ENCODE measurements around the gene ST3GAL3.

The ST3GAL3 gene

GRCh38 chr1:43914576-43915525, 207.5 kb downstream of the ST3GAL3 start:
- DNase-seq: no peak

DNA sequence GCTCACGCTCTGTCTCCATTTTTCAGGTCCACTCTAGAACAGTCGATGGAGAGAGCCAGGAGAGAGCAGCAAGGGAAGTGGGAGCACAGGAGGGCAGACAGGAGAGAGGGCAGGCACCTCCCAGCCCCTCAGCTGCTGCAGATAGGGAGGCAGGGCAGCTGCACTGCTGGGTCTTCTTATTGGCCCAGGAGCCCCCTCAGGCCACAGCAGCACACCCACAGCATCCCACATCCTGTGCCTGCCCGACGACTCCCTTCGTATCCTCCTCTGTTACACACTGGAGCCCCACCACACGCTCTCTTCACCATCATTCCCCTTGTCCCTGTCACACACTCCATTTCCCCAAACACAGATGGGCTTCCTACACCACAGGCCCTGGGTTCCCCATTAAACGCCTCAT, 212.6 kb downstream of the ST3GAL3 start:
- no peak for DNase-seq

GRCh38 chr1:43921022-43921421, 213.7 kb downstream of the ST3GAL3 start:
- no peak for DNase-seq

- no peak for DNase-seq
Observed at GRCh38 chr1:43924516-43924915, 217.2 kb downstream of the ST3GAL3 start.

GRCh38 chr1:43925846-43926245, 218.5 kb downstream of the ST3GAL3 start:
- DNase-seq: no peak

- DNase-seq: no peak
Observed at GRCh38 chr1:43930168-43930948, 223.0 kb downstream of the ST3GAL3 start.

- DNase-seq: peak in 1 of 4 experiments; percentile 8
Observed at GRCh38 chr1:43930949-43931275, 223.6 kb downstream of the ST3GAL3 start.

- no peak for DNase-seq
Observed at GRCh38 chr1:43931711-43932660, 224.7 kb downstream of the ST3GAL3 start.

DNA sequence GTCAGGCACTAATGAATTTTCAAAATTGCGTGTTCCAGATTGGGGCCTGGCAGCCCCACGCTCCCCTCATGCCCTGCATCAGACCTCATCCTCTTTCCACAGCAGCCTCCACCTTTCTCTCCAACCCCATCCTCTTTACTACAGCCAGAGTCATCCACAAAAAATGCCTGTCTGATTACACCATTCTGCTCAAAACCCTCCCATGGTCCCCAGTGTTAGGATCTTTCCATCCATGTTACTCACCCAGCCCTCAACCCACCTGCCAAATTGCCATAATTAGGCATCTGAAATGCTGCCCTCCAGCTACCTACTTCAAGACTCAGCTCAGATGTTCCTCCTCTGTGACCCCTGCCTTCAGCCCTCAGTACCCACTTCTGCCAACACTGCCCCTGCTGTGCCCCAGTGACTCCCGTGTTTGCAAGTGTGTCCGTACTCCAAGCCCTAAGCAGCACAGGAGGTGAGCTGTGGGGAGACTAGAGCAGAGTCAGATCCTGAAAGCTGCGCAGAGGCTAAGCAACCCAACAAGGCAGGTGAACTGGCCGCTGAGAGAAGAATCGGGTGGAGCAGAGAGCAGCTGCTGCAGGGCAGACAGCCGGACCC, 225.6 kb downstream of the ST3GAL3 start:
- no peak for DNase-seq

GRCh38 chr1:43933386-43934100, 226.2 kb downstream of the ST3GAL3 start, which contains the start of gene ARTN:
ARTN (plus strand) TSS chr1:43933801; CDS start chr1:43935657, 1,856 bp downstream.
- peak in 1 of 4 experiments; percentile 18 for DNase-seq

GRCh38 chr1:43934101-43934985, 227.0 kb downstream of the ST3GAL3 start:
- DNase-seq: peak; percentile 77 to 90 (median 82)

- DNase-seq: no peak
Observed at GRCh38 chr1:43934986-43935324, 227.6 kb downstream of the ST3GAL3 start.

DNA sequence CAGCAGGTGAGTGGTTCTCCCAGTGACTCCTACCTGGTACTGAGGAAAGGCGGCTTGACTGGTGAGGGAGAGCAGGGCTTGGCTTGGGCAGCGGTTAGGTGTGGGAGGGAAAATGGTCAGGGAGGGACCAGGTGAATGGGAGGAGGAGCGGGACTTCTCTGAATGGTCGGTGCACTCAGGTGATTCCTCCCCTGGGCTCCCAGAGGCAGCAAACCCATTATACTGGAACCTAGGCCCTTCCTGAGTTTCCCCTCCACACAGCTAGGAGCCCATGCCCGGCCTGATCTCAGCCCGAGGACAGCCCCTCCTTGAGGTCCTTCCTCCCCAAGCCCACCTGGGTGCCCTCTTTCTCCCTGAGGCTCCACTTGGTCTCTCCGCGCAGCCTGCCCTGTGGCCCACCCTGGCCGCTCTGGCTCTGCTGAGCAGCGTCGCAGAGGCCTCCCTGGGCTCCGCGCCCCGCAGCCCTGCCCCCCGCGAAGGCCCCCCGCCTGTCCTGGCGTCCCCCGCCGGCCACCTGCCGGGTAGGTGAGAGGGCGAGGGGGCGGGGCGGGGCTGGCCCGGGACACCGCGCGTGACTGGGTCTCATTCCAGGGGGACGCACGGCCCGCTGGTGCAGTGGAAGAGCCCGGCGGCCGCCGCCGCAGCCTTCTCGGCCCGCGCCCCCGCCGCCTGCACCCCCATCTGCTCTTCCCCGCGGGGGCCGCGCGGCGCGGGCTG, 228.5 kb downstream of the ST3GAL3 start:
- DNase-seq: peak in 1 of 4 experiments; percentile 17

DNA sequence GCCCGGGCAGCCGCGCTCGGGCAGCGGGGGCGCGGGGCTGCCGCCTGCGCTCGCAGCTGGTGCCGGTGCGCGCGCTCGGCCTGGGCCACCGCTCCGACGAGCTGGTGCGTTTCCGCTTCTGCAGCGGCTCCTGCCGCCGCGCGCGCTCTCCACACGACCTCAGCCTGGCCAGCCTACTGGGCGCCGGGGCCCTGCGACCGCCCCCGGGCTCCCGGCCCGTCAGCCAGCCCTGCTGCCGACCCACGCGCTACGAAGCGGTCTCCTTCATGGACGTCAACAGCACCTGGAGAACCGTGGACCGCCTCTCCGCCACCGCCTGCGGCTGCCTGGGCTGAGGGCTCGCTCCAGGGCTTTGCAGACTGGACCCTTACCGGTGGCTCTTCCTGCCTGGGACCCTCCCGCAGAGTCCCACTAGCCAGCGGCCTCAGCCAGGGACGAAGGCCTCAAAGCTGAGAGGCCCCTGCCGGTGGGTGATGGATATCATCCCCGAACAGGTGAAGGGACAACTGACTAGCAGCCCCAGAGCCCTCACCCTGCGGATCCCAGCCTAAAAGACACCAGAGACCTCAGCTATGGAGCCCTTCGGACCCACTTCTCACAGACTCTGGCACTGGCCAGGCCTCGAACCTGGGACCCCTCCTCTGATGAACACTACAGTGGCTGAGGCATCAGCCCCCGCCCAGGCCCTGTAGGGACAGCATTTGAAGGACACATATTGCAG, 229.3 kb downstream of the ST3GAL3 start:
- DNase-seq: peak; percentile 64 to 86 (median 72)

- DNase-seq: no peak
Observed at GRCh38 chr1:43937179-43937865, 230.0 kb downstream of the ST3GAL3 start.

DNA sequence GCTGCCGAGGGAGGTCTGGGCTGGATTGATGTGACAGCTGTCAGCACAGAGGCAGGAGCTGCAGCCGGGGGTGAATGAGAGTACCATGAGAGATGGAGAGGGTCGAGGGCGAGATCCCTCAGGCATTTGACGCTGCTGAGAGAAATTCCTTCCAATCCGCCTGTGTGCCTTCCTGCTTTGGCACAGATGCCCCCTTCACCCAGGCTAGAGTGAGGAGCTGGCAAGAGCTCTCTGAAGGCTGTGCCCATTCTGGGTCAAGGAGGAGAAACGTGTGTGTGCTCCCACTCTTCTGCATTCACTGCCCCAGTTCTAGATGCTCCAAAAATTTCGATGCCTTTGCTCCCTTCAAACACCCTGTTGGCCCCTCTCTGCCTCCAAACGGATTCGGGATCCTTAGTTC, 231.0 kb downstream of the ST3GAL3 start:
- DNase-seq: no peak

GRCh38 chr1:43938892-43939587, 231.7 kb downstream of the ST3GAL3 start:
- no peak for DNase-seq

- peak; percentile 37 to 67 (median 55) for DNase-seq
Observed at GRCh38 chr1:43942411-43942810, 235.1 kb downstream of the ST3GAL3 start.
